Neural cell (in vitro differentiated cells): ENCODE data around the gene ICAM3.

Source experiments
- TF ChIP-seq, protein P1 (sequence below): fragments of 450-650 bp; IDR thresholded peaks from 2 replicates; pipeline ENCODE4 v1.5.1; 2014; ENCODE audit warnings: antibody characterized with exemption, mild to moderate bottlenecking, moderate library complexity; ENCODE audit not compliant: poor library complexity, severe bottlenecking
- TF ChIP-seq, protein P2 (sequence below): IDR thresholded peaks from 2 replicates; pipeline ENCODE4 v1.6.1; 2012; ENCODE audit warnings: borderline replicate concordance

DNA sequence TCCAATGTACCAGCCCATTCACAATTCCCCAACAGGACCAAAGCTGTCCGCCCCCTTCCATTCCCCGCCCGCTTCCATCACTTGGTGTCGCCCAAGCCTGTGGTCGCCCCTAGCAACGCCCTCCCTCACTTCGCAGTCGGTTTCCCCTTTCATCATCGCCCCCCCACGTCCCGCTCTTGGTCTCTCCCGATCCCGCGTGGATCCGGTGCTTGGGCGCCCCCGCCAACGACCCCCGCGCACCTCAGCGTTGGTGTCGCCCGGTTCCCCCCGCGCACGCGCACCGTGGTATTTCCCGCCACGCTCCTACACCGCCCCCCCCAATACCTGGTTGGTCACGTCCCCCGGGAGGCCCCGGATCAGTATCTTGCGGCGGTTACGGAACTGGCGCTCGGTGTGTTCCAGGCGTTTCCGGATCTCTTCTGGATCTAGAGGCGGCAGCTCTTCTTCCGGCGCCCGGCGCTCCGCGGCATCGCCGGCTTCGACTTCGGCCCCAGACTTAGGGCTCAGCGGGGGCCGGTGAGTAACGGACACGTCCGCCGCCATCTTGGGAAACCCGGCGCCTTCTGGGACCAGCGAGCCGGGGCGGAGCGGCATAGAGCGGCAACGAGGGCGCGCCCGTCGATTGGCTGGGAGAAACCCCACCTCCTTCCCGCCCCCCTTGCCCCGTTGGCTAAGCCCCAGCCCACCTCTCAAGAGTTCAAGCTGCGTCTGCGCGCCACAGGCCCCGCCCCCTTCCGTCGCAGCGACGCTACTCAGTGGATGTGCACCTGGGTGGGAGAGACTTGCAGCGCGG, 6.3 kb downstream of the ICAM3 start, which contains the start of gene RAVER1:
- TF ChIP-seq, protein P1, sequence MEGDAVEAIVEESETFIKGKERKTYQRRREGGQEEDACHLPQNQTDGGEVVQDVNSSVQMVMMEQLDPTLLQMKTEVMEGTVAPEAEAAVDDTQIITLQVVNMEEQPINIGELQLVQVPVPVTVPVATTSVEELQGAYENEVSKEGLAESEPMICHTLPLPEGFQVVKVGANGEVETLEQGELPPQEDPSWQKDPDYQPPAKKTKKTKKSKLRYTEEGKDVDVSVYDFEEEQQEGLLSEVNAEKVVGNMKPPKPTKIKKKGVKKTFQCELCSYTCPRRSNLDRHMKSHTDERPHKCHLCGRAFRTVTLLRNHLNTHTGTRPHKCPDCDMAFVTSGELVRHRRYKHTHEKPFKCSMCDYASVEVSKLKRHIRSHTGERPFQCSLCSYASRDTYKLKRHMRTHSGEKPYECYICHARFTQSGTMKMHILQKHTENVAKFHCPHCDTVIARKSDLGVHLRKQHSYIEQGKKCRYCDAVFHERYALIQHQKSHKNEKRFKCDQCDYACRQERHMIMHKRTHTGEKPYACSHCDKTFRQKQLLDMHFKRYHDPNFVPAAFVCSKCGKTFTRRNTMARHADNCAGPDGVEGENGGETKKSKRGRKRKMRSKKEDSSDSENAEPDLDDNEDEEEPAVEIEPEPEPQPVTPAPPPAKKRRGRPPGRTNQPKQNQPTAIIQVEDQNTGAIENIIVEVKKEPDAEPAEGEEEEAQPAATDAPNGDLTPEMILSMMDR, result peak; percentile 56
- TF ChIP-seq, protein P2, sequence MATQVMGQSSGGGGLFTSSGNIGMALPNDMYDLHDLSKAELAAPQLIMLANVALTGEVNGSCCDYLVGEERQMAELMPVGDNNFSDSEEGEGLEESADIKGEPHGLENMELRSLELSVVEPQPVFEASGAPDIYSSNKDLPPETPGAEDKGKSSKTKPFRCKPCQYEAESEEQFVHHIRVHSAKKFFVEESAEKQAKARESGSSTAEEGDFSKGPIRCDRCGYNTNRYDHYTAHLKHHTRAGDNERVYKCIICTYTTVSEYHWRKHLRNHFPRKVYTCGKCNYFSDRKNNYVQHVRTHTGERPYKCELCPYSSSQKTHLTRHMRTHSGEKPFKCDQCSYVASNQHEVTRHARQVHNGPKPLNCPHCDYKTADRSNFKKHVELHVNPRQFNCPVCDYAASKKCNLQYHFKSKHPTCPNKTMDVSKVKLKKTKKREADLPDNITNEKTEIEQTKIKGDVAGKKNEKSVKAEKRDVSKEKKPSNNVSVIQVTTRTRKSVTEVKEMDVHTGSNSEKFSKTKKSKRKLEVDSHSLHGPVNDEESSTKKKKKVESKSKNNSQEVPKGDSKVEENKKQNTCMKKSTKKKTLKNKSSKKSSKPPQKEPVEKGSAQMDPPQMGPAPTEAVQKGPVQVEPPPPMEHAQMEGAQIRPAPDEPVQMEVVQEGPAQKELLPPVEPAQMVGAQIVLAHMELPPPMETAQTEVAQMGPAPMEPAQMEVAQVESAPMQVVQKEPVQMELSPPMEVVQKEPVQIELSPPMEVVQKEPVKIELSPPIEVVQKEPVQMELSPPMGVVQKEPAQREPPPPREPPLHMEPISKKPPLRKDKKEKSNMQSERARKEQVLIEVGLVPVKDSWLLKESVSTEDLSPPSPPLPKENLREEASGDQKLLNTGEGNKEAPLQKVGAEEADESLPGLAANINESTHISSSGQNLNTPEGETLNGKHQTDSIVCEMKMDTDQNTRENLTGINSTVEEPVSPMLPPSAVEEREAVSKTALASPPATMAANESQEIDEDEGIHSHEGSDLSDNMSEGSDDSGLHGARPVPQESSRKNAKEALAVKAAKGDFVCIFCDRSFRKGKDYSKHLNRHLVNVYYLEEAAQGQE, result peak; percentile 87
